Dermis blood vessel endothelial cell (primary cell): ENCODE results near the gene S100G. TPM values are rescaled to one million over a fixed set of nuclear protein-coding genes. Genes with fewer than 3 reads are reported as not detected.

Experiments used
- total RNA-seq: library from RNA; depleted of rRNA; stranded (reverse); fragments of >200 nt; gene quantifications from 2 replicates; pipeline ENCODE4 v1.2.3, GENCODE V29; 2014

S100G gene
- total RNA-seq, 1 donor from 2014 or later, result not detected

Other genes with a start within 250 kb of the S100G start
- gene CTPS2, start 62.5 kb downstream of the S100G start, total RNA-seq, result 16.5 and 20.8 TPM in 2 replicates
- 26.8 and 30.1 TPM in 2 replicates for gene SYAP1, start 69.5 kb downstream of the S100G start, total RNA-seq
- gene TXLNG, start 136.3 kb downstream of the S100G start, total RNA-seq, result 6.2 and 7.3 TPM in 2 replicates
- 79.8 and 113 TPM in 2 replicates for gene RBBP7, start 220.2 kb downstream of the S100G start, total RNA-seq